Measurements from ENCODE around the gene SLC24A3. TPM values are rescaled to one million over a fixed set of nuclear protein-coding genes. Genes with fewer than 3 reads are reported as not detected.

SLC24A3 gene
- total RNA-seq, 2 donors from 2014 or later, result 0.07 TPM; not detected in 1

DNA sequence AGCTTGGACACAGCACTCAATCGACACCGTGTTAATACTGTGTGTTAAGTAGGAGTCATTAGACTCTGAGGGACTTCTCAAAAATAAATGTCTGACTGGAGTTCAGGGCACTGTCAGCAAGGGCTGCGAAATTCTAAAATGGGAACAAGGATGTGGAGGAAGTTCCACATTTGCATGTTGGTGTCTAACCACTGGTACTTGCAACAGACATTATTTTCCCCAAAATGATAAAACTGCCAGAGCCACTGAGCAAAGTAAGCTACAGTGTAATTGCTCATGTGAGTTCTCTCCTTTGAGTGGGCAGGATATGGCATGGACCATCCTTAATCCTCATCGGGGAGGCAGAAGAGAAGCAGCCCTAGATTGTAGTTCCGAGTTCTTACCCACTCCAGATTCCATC is 215.9 kb downstream of the SLC24A3 start:
- H3K36me3 Mint-ChIP-seq (ENCODE audit: insufficient read depth in 2 of 2), result no peaks in the 10 kb centered on the region
- no peaks in the 10 kb centered on the region for H3K27me3 Mint-ChIP-seq (ENCODE audit: low read depth)
- H3K9me3 Mint-ChIP-seq, result no peaks in the 10 kb centered on the region
- DNase-seq (no peak), ATAC-seq (replicated peaks in 1 of 2) (no peak)
- H3K4me3 Mint-ChIP-seq, result no peak overlapping the region
- no peak overlapping the region for H3K27ac Mint-ChIP-seq
- no peaks in the 10 kb centered on the region for H3K4me1 Mint-ChIP-seq (ENCODE audit: low read depth)

DNA sequence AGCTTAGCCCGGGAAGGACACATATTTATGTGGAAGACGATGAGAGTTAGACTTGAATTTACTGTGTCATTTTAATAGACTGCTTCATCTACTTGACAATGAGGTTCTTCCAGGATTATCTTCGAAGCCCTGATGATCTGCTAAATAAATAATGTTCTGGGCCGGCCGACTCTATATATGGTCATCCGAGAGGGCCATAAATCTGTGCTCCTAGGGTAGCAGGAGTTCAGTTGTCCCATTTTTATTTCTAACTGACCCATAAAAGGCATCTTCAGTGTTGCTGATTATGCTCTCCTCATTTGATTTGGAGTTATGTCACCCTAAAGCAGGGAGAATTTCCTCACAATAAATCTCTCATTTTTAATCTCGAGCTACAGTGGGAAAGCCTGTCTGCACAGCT is 217.1 kb downstream of the SLC24A3 start:
- Mint-ChIP-seq H3K9me3 (no peaks in the 10 kb centered on the region), H3K36me3 (ENCODE audit: insufficient read depth in 2 of 2) (no peaks in the 10 kb centered on the region), H3K27ac (no peak overlapping the region), H3K4me3 (no peak overlapping the region), H3K27me3 (ENCODE audit: low read depth) (no peaks in the 10 kb centered on the region), H3K4me1 (ENCODE audit: low read depth) (no peaks in the 10 kb centered on the region)
- no peak for ATAC-seq (replicated peaks in 1 of 2)
- DNase-seq, result no peak

DNA sequence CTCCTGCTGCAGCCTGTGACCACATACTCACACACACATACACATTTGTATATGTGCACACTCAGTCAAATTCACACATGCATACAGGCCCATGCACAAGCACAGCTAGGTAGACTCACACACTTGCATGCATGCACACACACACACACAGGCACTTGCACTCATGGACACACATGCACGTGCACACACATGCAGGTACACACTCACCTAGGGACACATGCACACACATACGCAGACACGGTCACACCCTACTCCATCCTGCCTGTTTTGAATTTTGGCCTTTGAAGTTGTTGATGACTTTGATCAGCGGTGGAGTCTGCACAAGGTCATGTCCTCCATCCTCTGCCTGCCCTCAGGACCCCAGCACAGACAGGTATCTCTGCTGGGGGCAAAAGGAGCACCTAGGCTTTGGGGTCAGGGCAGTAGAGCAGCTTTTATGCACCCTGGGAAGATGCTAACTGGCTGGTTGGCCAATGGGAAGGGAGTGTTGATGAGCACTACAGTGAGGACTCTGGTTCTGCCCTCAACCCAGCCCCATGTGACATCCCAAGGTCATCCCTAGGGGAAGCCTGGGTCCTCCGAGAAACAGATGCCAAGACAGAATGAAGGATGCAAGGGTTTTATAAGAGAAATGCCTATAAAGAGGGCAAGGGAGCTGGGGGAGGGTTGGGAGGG is 218.3 kb downstream of the SLC24A3 start:
- Mint-ChIP-seq H3K4me1 (ENCODE audit: low read depth) (no peaks in the 10 kb centered on the region), H3K4me3 (no peak overlapping the region), H3K27ac (no peak overlapping the region), H3K9me3 (no peaks in the 10 kb centered on the region), H3K36me3 (ENCODE audit: insufficient read depth in 2 of 2) (no peaks in the 10 kb centered on the region), H3K27me3 (ENCODE audit: low read depth) (no peaks in the 10 kb centered on the region)
- DNase-seq (no peak), ATAC-seq (replicated peaks in 1 of 2) (no peak)

DNA sequence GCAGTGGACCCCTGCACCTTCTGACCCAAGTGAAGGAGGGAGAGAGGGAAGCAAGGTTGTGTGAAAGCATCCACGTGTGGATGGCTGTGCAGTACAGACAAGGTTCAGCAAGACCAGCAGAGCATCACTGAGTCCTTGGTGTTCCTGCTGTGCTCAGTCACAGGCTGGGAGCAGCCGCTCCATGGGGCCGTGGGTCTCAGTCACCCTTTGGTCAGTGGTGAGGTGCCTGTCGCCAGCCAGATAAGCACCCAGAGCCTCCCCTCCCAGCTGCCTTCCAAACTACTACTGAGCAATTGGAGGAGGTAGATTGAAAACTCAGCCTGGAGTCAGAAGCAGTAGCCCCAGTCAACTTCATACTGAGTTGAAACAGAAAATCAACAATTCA is 218.9 kb downstream of the SLC24A3 start:
- no peaks in the 10 kb centered on the region for H3K4me1 Mint-ChIP-seq (ENCODE audit: low read depth)
- no peak overlapping the region for H3K4me3 Mint-ChIP-seq
- DNase-seq (no peak), ATAC-seq (replicated peaks in 1 of 2) (no peak)
- H3K9me3 Mint-ChIP-seq, result no peaks in the 10 kb centered on the region
- no peaks in the 10 kb centered on the region for H3K36me3 Mint-ChIP-seq (ENCODE audit: insufficient read depth in 2 of 2)
- no peak overlapping the region for H3K27ac Mint-ChIP-seq
- no peaks in the 10 kb centered on the region for H3K27me3 Mint-ChIP-seq (ENCODE audit: low read depth)

DNA sequence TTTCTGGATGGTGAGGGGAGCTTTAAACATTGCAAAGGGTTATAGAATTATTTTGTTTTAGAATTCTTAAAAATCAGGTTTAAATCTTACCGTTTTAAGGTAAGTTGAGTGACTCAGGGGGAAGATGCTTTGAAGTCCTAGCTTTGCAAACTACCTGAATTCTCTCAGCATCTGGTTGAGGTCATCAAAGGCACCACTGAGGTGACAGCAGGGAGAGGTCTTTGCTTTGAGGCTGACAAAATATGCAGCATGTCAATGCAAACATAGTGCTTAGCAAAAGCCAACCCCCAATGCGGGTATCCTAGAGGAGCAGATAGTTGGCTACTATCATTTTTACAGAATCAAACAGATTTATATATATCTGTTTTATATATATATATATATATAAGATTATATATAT is 219.5 kb downstream of the SLC24A3 start:
- no peaks in the 10 kb centered on the region for H3K36me3 Mint-ChIP-seq (ENCODE audit: insufficient read depth in 2 of 2)
- no peak overlapping the region for H3K4me3 Mint-ChIP-seq
- H3K4me1 Mint-ChIP-seq (ENCODE audit: low read depth), result no peaks in the 10 kb centered on the region
- H3K27ac Mint-ChIP-seq, result no peak overlapping the region
- ATAC-seq (replicated peaks in 1 of 2), result no peak
- H3K27me3 Mint-ChIP-seq (ENCODE audit: low read depth), result no peaks in the 10 kb centered on the region
- DNase-seq, result no peak
- no peaks in the 10 kb centered on the region for H3K9me3 Mint-ChIP-seq

DNA sequence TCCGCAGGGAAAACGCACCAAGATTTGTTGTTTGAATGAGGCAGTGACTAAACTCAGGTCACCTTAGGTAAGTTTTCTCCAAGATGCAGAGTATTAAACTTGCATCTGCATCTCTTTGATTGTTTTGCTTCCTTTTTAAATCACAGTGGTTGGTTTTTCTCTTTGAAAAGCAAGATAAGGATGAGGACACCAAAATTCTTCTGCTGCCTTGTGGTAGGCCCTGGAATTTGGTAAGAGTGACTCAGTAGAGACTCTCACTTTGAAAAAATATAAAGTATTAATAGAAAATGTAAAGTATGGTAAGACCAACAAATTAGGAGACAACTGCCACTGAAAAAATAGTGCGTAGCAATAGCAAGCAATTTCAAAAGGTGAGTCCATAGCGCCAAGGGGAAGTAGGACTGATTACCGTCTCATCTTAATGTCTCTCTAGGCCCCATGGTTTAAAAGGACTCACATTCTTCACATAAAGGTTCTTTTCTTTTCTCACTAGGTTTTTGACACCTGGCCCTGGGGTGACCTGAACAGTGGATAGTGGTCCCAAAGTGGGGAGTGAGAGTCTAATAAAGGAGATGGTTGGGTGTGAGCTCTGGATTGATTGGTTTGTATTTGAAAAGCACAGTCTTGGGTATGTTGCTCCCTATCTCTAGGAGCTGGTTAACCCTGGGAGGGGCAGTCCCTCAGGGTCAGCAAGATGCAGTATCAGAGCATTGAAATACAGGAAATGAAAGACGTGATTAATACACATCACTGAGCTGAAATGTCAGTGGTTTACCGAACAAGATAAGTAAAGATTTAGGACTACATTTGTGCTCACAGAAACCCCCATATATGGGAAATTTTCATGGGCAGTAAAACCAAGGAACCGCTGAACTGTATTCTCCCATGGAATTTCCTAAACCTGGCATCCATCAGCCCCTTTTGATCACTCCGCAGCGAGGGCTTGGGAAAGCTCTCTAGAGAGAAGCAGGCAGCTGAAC is 221.2 kb downstream of the SLC24A3 start:
- Mint-ChIP-seq H3K9me3 (no peaks in the 10 kb centered on the region), H3K4me3 (no peak overlapping the region), H3K36me3 (ENCODE audit: insufficient read depth in 2 of 2) (no peaks in the 10 kb centered on the region), H3K4me1 (ENCODE audit: low read depth) (no peaks in the 10 kb centered on the region), H3K27ac (no peak overlapping the region), H3K27me3 (ENCODE audit: low read depth) (no peaks in the 10 kb centered on the region)
- ATAC-seq (replicated peaks in 1 of 2) (no peak), DNase-seq (no peak)

DNA sequence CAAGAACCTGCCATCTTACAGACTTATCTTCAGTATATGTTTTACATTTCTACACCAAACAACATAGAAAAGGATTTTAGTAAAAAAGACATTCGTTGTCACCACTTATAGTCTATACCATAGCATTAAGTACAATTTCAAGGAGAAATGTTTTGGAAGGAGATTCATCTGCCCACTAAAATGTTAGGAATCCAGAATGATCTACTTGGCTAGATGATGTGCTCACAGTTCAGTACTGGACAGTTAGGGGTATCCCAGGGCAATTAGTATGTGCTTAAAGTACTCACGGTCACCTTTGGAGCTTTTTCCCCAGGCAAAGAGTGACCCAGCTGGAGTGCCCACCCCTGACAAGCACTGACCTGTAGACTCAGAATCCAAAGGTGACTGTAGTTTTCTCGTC is 222.9 kb downstream of the SLC24A3 start:
- Mint-ChIP-seq H3K36me3 (ENCODE audit: insufficient read depth in 2 of 2) (no peaks in the 10 kb centered on the region), H3K4me3 (no peak overlapping the region)

DNA sequence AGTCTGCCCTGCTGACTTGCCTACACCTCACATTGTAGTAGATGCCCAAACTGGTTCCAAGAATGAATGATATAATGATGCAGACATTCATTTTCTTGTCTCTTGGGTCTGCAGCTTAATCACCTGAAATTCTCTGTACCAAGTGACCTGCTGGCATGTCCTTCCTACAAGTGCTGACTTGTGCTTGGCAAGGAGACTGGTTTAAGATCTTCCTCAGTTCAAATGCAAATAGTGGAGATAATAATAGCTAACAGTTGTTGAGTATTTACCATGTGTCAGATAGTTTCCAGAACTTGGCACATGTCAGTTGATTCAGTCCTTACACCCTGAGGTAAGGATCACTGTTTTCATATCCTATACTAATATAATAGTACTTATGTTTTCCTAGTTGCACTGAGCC is 223.4 kb downstream of the SLC24A3 start:
- Mint-ChIP-seq H3K36me3 (ENCODE audit: insufficient read depth in 2 of 2) (no peaks in the 10 kb centered on the region), H3K27ac (no peak overlapping the region)

More for the DNA sequence above, 222.9 kb downstream of the SLC24A3 start:
- H3K9me3 Mint-ChIP-seq, result no peaks in the 10 kb centered on the region
- no peaks in the 10 kb centered on the region for H3K27me3 Mint-ChIP-seq (ENCODE audit: low read depth)
- ATAC-seq (replicated peaks in 1 of 2) (no peak), DNase-seq (no peak)
- H3K4me1 Mint-ChIP-seq (ENCODE audit: low read depth), result no peaks in the 10 kb centered on the region
- no peak overlapping the region for H3K27ac Mint-ChIP-seq

DNA sequence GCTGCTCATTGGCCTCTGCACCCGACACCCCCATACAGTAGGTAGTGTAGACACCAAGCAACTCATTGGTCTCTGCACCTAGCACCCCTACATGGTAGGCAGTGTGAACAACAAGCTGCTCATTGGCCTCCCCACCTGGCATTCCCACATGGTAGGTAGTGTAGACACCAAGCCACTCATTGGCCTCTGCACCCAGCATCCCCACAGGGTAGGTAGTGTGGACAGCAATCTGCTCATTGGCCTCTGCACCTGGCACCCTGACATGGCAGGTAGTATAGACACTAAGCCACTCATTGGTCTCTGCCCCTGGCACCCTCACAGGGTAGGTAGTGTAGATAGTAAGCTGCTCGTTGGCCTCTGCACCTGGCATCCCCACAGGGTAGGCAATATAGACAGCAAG is 226.0 kb downstream of the SLC24A3 start:
- Mint-ChIP-seq H3K4me3 (no peak overlapping the region), H3K9me3 (peaks cover 1 to 3% of the 10 kb centered on the region in 2 donors), H3K36me3 (ENCODE audit: insufficient read depth in 2 of 2) (no peaks in the 10 kb centered on the region), H3K27me3 (ENCODE audit: low read depth) (no peaks in the 10 kb centered on the region), H3K27ac (no peak overlapping the region), H3K4me1 (ENCODE audit: low read depth) (no peaks in the 10 kb centered on the region)
- no peak for ATAC-seq (replicated peaks in 1 of 2)
- no peak for DNase-seq

More for the DNA sequence above, 223.4 kb downstream of the SLC24A3 start:
- H3K4me1 Mint-ChIP-seq (ENCODE audit: low read depth), result no peaks in the 10 kb centered on the region
- H3K27me3 Mint-ChIP-seq (ENCODE audit: low read depth), result no peaks in the 10 kb centered on the region
- no peak overlapping the region for H3K4me3 Mint-ChIP-seq
- ATAC-seq (replicated peaks in 1 of 2) (no peak), DNase-seq (no peak)
- no peaks in the 10 kb centered on the region for H3K9me3 Mint-ChIP-seq

DNA sequence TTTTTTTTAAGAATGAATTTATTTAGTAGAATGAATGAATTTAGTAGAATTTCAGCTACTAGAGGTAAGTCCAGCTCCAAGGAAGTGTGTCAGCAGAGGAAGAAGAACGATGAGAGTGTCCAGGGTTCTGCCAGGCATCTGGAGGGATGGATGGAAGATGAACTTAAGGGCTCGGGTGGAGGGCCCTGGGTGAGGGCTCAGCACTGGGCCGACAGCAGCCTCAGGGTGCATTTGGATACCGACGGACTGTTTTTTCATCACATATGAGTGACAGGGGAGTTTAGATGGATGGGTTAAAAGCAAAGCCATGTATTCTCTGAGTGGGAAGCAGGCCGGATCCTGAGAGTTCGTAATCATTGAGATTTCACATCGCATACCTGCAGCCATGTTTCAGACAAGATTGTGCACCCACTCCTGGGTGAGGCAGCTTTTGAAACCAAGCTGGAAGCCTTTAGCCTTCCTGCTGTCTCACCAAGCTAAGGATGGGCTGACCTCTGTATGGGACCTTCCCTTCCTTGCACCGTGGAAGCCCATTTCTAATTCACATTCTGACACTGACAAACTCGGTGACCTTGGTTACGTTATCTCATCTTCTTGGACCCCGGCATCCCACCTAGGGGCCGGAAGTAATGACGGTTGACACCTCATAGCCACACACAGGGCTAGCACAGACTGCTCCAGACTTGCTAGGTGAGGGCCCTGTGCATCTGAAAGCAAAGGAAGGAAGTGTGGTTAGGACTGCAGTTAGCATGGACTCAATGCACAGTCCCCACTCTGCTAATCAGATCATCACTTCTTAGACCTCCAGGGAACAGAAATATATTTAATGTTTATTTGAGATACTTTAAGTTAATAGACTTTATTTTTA is 228.5 kb downstream of the SLC24A3 start:
- DNase-seq, result no peak
- Mint-ChIP-seq H3K4me1 (ENCODE audit: low read depth) (no peaks in the 10 kb centered on the region), H3K9me3 (peaks cover 5 to 6% of the 10 kb centered on the region in 2 donors), H3K27ac (no peak overlapping the region), H3K27me3 (ENCODE audit: low read depth) (no peaks in the 10 kb centered on the region), H3K36me3 (ENCODE audit: insufficient read depth in 2 of 2) (peaks cover 2 to 4% of the 10 kb centered on the region in 2 donors), H3K4me3 (no peak overlapping the region)
- ATAC-seq (replicated peaks in 1 of 2), result no peak

DNA sequence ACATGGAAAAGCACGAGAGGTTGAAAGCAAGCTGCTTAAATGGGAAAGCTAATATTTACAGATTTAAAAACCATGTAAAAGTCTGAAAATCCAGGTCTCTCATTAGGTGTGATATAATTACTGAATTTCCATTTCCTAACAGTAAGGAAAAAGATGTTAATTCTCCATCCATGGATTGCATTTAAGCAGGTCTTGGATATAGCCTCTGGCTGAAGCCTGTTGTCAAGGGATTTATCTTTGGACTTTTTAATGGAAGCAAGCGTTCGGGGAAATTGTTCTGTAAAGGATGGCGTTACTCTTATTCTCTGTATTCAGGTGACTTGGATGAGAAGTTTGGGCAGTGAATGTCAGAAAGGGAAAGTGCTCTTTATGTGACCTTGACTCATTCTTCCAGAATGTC is 233.8 kb downstream of the SLC24A3 start:
- Mint-ChIP-seq H3K27me3 (ENCODE audit: low read depth) (no peaks in the 10 kb centered on the region), H3K4me3 (no peak overlapping the region), H3K9me3 (peaks cover 5 to 6% of the 10 kb centered on the region in 2 donors), H3K4me1 (ENCODE audit: low read depth) (peaks cover 2% of the 10 kb centered on the region), H3K36me3 (ENCODE audit: insufficient read depth in 2 of 2) (peaks cover 2 to 4% of the 10 kb centered on the region in 2 donors), H3K27ac (no peak overlapping the region)
- no peak for DNase-seq
- no peak for ATAC-seq (replicated peaks in 1 of 2)

DNA sequence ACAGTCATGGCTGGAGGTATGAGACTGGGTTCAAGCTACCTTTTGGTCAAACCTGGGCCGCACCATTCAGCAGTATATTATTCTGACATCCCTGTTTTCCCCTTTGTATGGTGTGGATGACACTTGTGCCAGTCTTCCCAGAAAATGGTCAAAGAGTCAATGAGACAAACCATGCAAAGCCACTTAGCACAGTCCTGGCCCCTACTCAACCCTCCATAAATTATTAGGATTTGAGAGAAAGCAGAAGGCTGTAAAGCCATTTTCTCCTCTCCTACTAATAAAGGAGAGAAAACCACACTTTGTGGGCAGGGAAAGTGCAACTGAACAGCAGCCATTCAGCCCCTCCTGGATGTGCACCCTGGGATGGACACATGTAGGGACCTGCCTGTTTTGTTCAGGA is 236.2 kb downstream of the SLC24A3 start:
- Mint-ChIP-seq H3K27ac (no peak overlapping the region), H3K36me3 (ENCODE audit: insufficient read depth in 2 of 2) (peaks cover 2 to 4% of the 10 kb centered on the region in 2 donors), H3K4me3 (no peak overlapping the region), H3K27me3 (ENCODE audit: low read depth) (no peaks in the 10 kb centered on the region), H3K4me1 (ENCODE audit: low read depth) (peaks cover 12% of the 10 kb centered on the region), H3K9me3 (peaks cover 2 to 4% of the 10 kb centered on the region in 2 donors)
- DNase-seq, result no peak
- ATAC-seq (replicated peaks in 1 of 2), result no peak

DNA sequence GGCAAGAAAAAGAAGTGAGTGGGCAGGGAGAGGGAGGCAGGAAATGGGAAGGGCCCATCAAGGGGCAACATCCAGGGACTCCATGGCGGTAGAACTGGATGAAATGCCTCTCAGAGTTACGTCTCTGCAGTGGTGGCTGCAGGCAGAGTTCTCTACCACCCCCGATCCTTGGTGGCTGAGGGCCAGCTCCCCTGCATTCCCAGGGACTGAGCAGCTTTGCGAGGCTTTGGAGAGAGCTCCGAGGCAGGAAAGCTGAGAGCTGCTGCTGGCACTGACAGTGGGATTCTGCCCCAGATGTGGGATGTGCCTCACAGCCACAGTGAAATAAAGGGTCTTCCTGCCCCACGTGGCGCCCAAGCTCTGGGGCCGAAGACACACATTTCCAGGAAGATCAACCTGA is 236.6 kb downstream of the SLC24A3 start:
- no peak for ATAC-seq (replicated peaks in 1 of 2)
- Mint-ChIP-seq H3K4me1 (ENCODE audit: low read depth) (peaks cover 12% of the 10 kb centered on the region), H3K36me3 (ENCODE audit: insufficient read depth in 2 of 2) (peaks cover 2 to 4% of the 10 kb centered on the region in 2 donors), H3K27me3 (ENCODE audit: low read depth) (no peaks in the 10 kb centered on the region), H3K27ac (no peak overlapping the region), H3K4me3 (no peak overlapping the region), H3K9me3 (peaks cover 2 to 4% of the 10 kb centered on the region in 2 donors)
- no peak for DNase-seq
